MM.1S (cell line): ENCODE measurements around the gene CAMKK2.
"Not testable (repeated sequence)": the region's sequence is repeated elsewhere in the genome, so short reads cannot be mapped to it uniquely, and the experiment has no call there.

Experiments used
- CTCF ChIP-seq: fragments of 300-600 bp; sonication (generic); IDR thresholded peaks from 2 replicates; pipeline ENCODE4 v1.5.1; 2016; ENCODE audit warnings: antibody characterized with exemption, low read length, mixed read lengths
- EZH2 ChIP-seq: fragments of 300-600 bp; sonication (generic); optimal IDR thresholded peaks from 2 replicates; pipeline ENCODE3; 2017; ENCODE audit warnings: low read depth, mild to moderate bottlenecking, antibody characterized with exemption, low read length, mixed read lengths

- TF ChIP-seq CTCF, EZH2: not testable (repeated sequence)
These were observed 38.6 kb downstream of the CAMKK2 start for GRCh38 chr12:121257704-121258449.
